SU-DHL-6 (cell line): ENCODE results near the gene CRYBB1.

Source experiments
- H2AFZ ChIP-seq: fragments of 200-600 bp; sonication (generic); 2 replicates; pipeline ENCODE4 v1.6.1; 2014; ENCODE audit warnings: low read depth, mild to moderate bottlenecking, moderate library complexity, mixed read lengths, antibody characterized with exemption, low read length; ENCODE audit not compliant: severe bottlenecking
- H3F3A ChIP-seq: fragments of 200-600 bp; shearing (Covaris generic); 2 replicates; pipeline ENCODE4 v1.6.0; 2016; ENCODE audit warnings: antibody characterized with exemption, mild to moderate bottlenecking; ENCODE audit not compliant: insufficient read depth
- H3K27ac ChIP-seq: fragments of 200-600 bp; sonication (generic); 2 replicates; pipeline ENCODE4 v1.5.1; 2016; ENCODE audit warnings: low read depth, mild to moderate bottlenecking, low read length, moderate library complexity, mixed read lengths
- H3K27me3 ChIP-seq: fragments of 200-600 bp; sonication (generic), shearing (Covaris generic); 2 replicates; pipeline ENCODE4 v1.6.0; 2014; ENCODE audit warnings: mild to moderate bottlenecking, low read length
- H3K36me3 ChIP-seq: fragments of 200-600 bp; sonication (generic); 2 replicates; pipeline ENCODE4 v1.6.1; 2014; ENCODE audit warnings: mild to moderate bottlenecking, low read length, mixed read lengths
- H3K4me2 ChIP-seq: fragments of 300-600, 200-600 bp; shearing (Covaris generic), sonication (generic); 2 replicates; pipeline ENCODE4 v1.6.0; 2014; ENCODE audit warnings: low read length, low read depth, mild to moderate bottlenecking; ENCODE audit not compliant: poor library complexity, severe bottlenecking
- H3K4me3 ChIP-seq: fragments of 200-600 bp; sonication (generic); 2 replicates; pipeline ENCODE4 v1.5.1; 2014; ENCODE audit warnings: antibody characterized with exemption, low read length, mild to moderate bottlenecking, mixed read lengths; ENCODE audit not compliant: insufficient read depth, poor library complexity, severe bottlenecking
- H3K79me2 ChIP-seq: fragments of 200-600 bp; sonication (generic); 2 replicates; pipeline ENCODE4 v1.6.1; 2014; ENCODE audit warnings: mild to moderate bottlenecking, low read length, moderate library complexity; ENCODE audit not compliant: insufficient read depth
- H3K9ac ChIP-seq: fragments of 200-600 bp; sonication (generic); 2 replicates; pipeline ENCODE4 v1.7.0; 2014; ENCODE audit warnings: mild to moderate bottlenecking, low read length
- H3K9me2 ChIP-seq: fragments of 200-600 bp; sonication (generic); replicated peaks from 2 replicates; pipeline ENCODE4 v1.6.1; 2014; ENCODE audit warnings: low read length; ENCODE audit not compliant: insufficient read depth
- H3K9me3 ChIP-seq: fragments of 200-600 bp; sonication (generic); 2 replicates; pipeline ENCODE4 v1.6.1; 2014; ENCODE audit warnings: low read length, mixed read lengths; ENCODE audit not compliant: insufficient read depth
- H4K20me1 ChIP-seq: fragments of 200-600 bp; sonication (generic); 2 replicates; pipeline ENCODE4 v1.6.1; 2014; ENCODE audit warnings: low read depth, mild to moderate bottlenecking, antibody characterized with exemption, low read length, moderate library complexity, mixed read lengths
- CTCF ChIP-seq: fragments of 200-600 bp; sonication (generic); IDR thresholded peaks from one replicate; pipeline ENCODE4 v1.5.1; 2017; ENCODE audit warnings: antibody characterized with exemption, mild to moderate bottlenecking, low read length, moderate library complexity; ENCODE audit not compliant: insufficient read depth, poor library complexity, severe bottlenecking
- EZH2phosphoT487 ChIP-seq: fragments of 200-600 bp; sonication (generic), shearing (Covaris generic); conservative IDR thresholded peaks from 2 replicates; pipeline ENCODE4 v1.6.1; 2018; ENCODE audit warnings: mild to moderate bottlenecking, antibody characterized with exemption, low read length, moderate library complexity, mixed read lengths

Gene CRYBB1

GRCh38 chr22:26623984-26624383 is 6.2 kb upstream of the CRYBB1 start:
- TF ChIP-seq CTCF (no peak), EZH2phosphoT487 (no peak)
- H3K4me2 ChIP-seq: no peak overlapping the region
- no peak overlapping the region for H2AFZ ChIP-seq

GRCh38 chr22:26621663-26622062 is 3.8 kb upstream of the CRYBB1 start, which contains the start of gene CRYBA4:
TSS of gene CRYBA4 (plus strand) at chr22:26621963. CDS start at chr22:26622597, 634 bp downstream.
- no peak within 1 kb of the TSS for H3K27ac ChIP-seq
- no peaks in the 10 kb centered on the region for H3K9me3 ChIP-seq
- no peaks in the 10 kb centered on the region for H3K27me3 ChIP-seq
- H3K4me3 ChIP-seq: no peak within 1 kb of the TSS
- H3K9ac ChIP-seq: no peak within 1 kb of the TSS
- H3K36me3 ChIP-seq: no peaks in the 10 kb centered on the region
- no peaks in the 10 kb centered on the region for H3F3A ChIP-seq
- no peak within 1 kb of the TSS for H3K4me2 ChIP-seq
- H2AFZ ChIP-seq: no peak within 1 kb of the TSS
- no peaks in the 10 kb centered on the region for H3K9me2 ChIP-seq
- no peaks in the 10 kb centered on the region for H4K20me1 ChIP-seq
- H3K79me2 ChIP-seq: no peaks in the 10 kb centered on the region
- TF ChIP-seq EZH2phosphoT487 (no peak), CTCF (no peak)

More at GRCh38 chr22:26623984-26624383, 6.2 kb upstream of the CRYBB1 start:
- no peaks in the 10 kb centered on the region for H3K9me2 ChIP-seq
- no peaks in the 10 kb centered on the region for H3K36me3 ChIP-seq
- H3K27ac ChIP-seq: no peak overlapping the region
- H3K4me3 ChIP-seq: no peak overlapping the region
- H3K9me3 ChIP-seq: no peaks in the 10 kb centered on the region
- H3K9ac ChIP-seq: no peak overlapping the region
- no peaks in the 10 kb centered on the region for H3F3A ChIP-seq
- H4K20me1 ChIP-seq: no peaks in the 10 kb centered on the region
- H3K27me3 ChIP-seq: no peaks in the 10 kb centered on the region
- H3K79me2 ChIP-seq: no peaks in the 10 kb centered on the region

- TF ChIP-seq EZH2phosphoT487 (no peak), CTCF (no peak)
- no peak overlapping the region for H3K4me2 ChIP-seq
- H4K20me1 ChIP-seq: no peaks in the 10 kb centered on the region
- H3K79me2 ChIP-seq: no peaks in the 10 kb centered on the region
- H3K4me3 ChIP-seq: no peak overlapping the region
- H3K9ac ChIP-seq: no peak overlapping the region
- no peak overlapping the region for H3K27ac ChIP-seq
- H3K27me3 ChIP-seq: no peaks in the 10 kb centered on the region
- no peaks in the 10 kb centered on the region for H3F3A ChIP-seq
- no peak overlapping the region for H2AFZ ChIP-seq
- no peaks in the 10 kb centered on the region for H3K36me3 ChIP-seq
- H3K9me3 ChIP-seq: no peaks in the 10 kb centered on the region
- H3K9me2 ChIP-seq: no peaks in the 10 kb centered on the region
Measured at GRCh38 chr22:26620197-26620596, 2.4 kb upstream of the CRYBB1 start.

- Histone ChIP-seq H3K27ac (no peak overlapping the region), H2AFZ (no peak overlapping the region), H3K27me3 (no peaks in the 10 kb centered on the region), H3K4me3 (no peak overlapping the region), H3K9ac (no peak overlapping the region), H3K9me3 (no peaks in the 10 kb centered on the region), H3K9me2 (no peaks in the 10 kb centered on the region), H4K20me1 (no peaks in the 10 kb centered on the region), H3K4me2 (no peak overlapping the region), H3K36me3 (no peaks in the 10 kb centered on the region), H3K79me2 (no peaks in the 10 kb centered on the region), H3F3A (no peaks in the 10 kb centered on the region)
- TF ChIP-seq EZH2phosphoT487 (no peak), CTCF (no peak)
Measured at GRCh38 chr22:26619510-26619909, 1.7 kb upstream of the CRYBB1 start.
